ENCODE data around the gene PLCB1. TPM values are rescaled to one million over a fixed set of nuclear protein-coding genes. Genes with fewer than 3 reads are reported as not detected.

Gene PLCB1
- total RNA-seq, 2 experiments from 2014 or later = 3.1 to 3.6 TPM

DNA sequence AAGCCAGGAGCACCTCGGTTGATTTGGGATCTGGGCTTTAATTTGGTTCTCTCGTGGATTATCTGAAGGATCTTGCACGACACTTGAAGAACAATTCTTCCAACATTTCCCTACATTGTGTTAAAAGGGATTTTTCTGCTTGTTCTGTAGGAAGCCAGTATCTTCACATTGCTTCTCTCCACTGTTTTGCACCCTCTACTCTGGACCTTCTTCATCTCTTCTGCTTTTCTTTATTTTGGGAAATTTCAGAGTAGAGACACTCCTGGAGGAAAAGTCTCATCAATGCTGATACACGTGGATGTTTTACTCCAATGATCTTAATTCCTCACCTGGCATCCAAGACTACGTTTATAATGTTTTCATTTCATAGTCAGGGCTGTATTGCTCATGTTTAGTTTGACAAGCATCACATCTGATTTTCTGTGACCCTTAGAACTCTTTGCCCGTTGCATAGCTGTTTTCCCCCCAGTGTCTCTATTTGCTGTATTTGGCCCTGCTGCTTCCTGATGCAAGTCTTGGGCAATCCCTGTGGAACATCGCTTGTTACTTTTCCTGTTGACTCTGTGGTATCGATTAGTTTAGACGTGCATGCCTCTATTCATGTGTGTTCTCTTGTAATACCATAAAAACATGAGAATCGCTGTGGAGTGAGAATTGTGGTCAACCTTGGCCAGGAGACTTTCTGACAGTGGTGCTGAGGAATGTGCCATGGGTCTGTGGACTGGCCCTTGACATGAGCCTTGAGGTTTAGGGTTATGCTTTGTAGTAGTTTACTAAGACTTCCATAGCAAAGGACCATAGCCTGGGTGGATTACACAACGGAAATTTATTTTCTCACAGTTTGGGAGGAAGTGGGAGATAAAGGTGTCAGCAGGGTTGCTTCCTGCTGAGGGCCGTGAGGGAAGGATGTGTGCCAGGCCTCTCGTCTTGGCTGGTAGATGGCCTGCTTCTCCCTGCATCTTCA, 12.5 kb downstream of the PLCB1 start:
- Mint-ChIP-seq H3K36me3 (ENCODE audit: low read depth) (no peaks in the 10 kb centered on the region), H3K9me3 (no peaks in the 10 kb centered on the region), H3K27me3 (no peaks in the 10 kb centered on the region), H3K27ac (peak overlapping the region; percentile 26), H3K4me1 (ENCODE audit: low read depth) (peaks cover 17% of the 10 kb centered on the region), H3K4me3 (no peak overlapping the region)
- intact Hi-C loops (cut with micrococcal nuclease) = no loop called here
- ChIA-PET CTCF (interaction anchor here (0.9 to 1.1 kb wide), 2 partner anchors 13 to 99 kb away, joined by 3 to 4 read pairs; no protein-coding TSS in a partner anchor), POLR2A (no interaction called here)
- TF ChIP-seq, protein P1, sequence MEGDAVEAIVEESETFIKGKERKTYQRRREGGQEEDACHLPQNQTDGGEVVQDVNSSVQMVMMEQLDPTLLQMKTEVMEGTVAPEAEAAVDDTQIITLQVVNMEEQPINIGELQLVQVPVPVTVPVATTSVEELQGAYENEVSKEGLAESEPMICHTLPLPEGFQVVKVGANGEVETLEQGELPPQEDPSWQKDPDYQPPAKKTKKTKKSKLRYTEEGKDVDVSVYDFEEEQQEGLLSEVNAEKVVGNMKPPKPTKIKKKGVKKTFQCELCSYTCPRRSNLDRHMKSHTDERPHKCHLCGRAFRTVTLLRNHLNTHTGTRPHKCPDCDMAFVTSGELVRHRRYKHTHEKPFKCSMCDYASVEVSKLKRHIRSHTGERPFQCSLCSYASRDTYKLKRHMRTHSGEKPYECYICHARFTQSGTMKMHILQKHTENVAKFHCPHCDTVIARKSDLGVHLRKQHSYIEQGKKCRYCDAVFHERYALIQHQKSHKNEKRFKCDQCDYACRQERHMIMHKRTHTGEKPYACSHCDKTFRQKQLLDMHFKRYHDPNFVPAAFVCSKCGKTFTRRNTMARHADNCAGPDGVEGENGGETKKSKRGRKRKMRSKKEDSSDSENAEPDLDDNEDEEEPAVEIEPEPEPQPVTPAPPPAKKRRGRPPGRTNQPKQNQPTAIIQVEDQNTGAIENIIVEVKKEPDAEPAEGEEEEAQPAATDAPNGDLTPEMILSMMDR (IDR thresholded peaks at IDR 0.05) = no peak
- DNase-seq (peak; percentile 12), ATAC-seq (peak; percentile 17)

DNA sequence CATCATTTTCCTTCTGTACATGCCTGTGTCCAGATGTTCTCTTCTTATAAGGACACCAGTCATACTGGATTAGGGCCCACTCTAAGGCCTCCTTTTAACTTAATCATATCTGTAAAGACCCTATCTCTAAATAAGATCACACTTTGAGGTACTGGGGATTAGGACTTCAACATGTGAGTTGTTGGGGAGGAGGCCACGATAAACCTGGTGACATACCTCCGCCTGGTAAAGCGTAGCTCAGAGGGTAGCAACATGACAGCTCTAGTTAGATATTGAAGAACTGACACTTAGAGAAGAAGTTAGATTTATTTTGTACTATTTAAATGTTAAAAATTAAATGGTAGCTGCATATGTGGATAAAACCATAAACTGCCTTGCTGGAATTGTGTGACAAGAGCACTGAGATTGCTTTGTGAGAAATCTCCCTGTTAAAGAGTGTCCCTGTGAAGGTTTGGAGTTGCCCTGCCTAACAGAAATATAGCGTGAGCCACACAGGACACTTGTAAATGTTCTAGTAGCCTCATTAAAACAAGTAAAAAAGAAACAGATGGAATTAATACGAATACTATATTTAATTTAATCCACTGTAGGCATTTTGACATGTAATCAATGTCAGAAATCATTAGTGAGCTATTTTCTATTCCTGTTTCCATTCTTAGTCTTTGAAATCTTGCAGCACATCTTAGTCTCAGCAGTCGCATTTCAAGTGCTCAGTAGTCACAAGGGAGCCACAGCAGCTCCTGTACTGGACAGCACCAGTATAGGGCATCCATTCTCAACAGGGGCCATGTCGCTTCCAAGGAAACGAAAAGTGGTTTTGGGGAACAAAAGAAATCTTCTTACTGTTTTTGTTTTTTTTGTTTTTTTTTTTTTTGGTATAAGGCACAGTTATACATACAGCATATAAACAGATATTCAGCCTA, 13.4 kb downstream of the PLCB1 start:
- no peaks in the 10 kb centered on the region for H3K9me3 Mint-ChIP-seq
- H3K4me3 Mint-ChIP-seq = no peak overlapping the region
- H3K36me3 Mint-ChIP-seq (ENCODE audit: low read depth) = no peaks in the 10 kb centered on the region
- peak overlapping the region; percentile 26 for H3K27ac Mint-ChIP-seq
- TF ChIP-seq, protein P1 (IDR thresholded peaks at IDR 0.05) = no peak
- DNase-seq (no peak), ATAC-seq (no peak)
- ChIA-PET POLR2A (no interaction called here), CTCF (interaction anchor here (0.9 to 1.1 kb wide), 2 partner anchors 14 to 98 kb away, joined by 3 to 4 read pairs; no protein-coding TSS in a partner anchor)
- intact Hi-C loops (cut with micrococcal nuclease) = no loop called here
- H3K27me3 Mint-ChIP-seq = no peaks in the 10 kb centered on the region
- H3K4me1 Mint-ChIP-seq (ENCODE audit: low read depth) = peaks cover 17% of the 10 kb centered on the region

DNA sequence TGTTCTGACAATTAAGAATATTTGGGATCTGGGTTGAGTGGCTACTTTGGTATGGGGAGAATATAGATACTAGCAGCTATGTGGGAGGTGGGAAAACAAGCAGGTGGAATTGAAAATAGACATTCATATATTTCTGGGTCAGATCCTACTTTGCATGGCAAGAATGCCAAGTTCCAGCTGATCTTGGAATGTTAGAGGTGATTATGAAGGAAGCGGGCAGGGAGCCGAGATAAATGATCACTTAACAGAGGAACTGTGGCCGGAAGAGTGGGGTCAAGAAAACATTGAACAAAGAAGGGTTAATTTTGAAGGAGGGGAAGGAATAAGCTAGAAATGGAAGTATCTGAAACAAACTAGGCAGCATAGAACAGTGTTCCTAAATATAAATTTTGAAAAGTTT, 15.4 kb downstream of the PLCB1 start:
- Mint-ChIP-seq H3K9me3 (no peaks in the 10 kb centered on the region), H3K36me3 (ENCODE audit: low read depth) (no peaks in the 10 kb centered on the region), H3K27me3 (no peaks in the 10 kb centered on the region), H3K27ac (no peak overlapping the region), H3K4me3 (no peak overlapping the region), H3K4me1 (ENCODE audit: low read depth) (peaks cover 29% of the 10 kb centered on the region)
- ChIA-PET POLR2A (no interaction called here), CTCF (interaction anchor here (1.1 to 1.7 kb wide), 4 partner anchors 16 to 575 kb away, joined by 3 to 5 read pairs (median 4); partner anchors contain the start of gene PLCB1)
- intact Hi-C loops (cut with micrococcal nuclease) = no loop called here
- TF ChIP-seq, protein P1 (IDR thresholded peaks at IDR 0.05) = no peak
- no peak for DNase-seq
- no peak for ATAC-seq

DNA sequence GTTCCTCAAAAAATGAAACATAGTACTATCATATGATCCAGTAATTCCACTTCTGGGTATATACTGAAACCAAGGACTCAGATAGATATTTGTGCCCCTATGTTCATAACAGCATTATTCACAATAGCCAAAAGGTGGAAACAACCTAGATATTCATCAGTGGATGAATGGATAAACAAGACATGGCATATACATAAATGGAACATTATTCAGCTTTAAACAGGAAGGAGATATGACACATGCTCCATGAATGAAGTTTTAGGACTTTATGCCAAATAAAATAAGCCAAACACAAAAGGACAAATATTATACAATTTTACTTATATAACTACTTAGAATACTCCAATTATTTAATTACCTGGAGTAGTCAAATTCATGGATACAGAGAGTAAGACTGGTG, 16.4 kb downstream of the PLCB1 start:
- DNase-seq (no peak), ATAC-seq (no peak)
- Mint-ChIP-seq H3K4me3 (no peak overlapping the region), H3K4me1 (ENCODE audit: low read depth) (peaks cover 40% of the 10 kb centered on the region), H3K27ac (no peak overlapping the region), H3K9me3 (no peaks in the 10 kb centered on the region), H3K36me3 (ENCODE audit: low read depth) (no peaks in the 10 kb centered on the region), H3K27me3 (no peaks in the 10 kb centered on the region)
- ChIA-PET POLR2A (no interaction called here), CTCF (interaction anchor here (1.7 kb wide), 1 partner anchor 574 kb away, joined by 5 read pairs; no protein-coding TSS in a partner anchor)
- intact Hi-C loops (cut with micrococcal nuclease) = no loop called here
- TF ChIP-seq, protein P1 (IDR thresholded peaks at IDR 0.05) = no peak
